ENCODE data around the gene JMJD6.

Gene JMJD6

GRCh38 chr17:76720941-76721340 lies 5.5 kb downstream of the JMJD6 start:
- no peak for TF ChIP-seq FOXM1 (IDR thresholded peaks at IDR 0.05; ENCODE audit: borderline replicate concordance, low read depth)
- no peak for TF ChIP-seq RAD21 (IDR thresholded peaks at IDR 0.05; ENCODE audit: low read depth)
- no peak for TF ChIP-seq NFIC (IDR thresholded peaks at IDR 0.05)
- TF ChIP-seq CEBPB (IDR thresholded peaks at IDR 0.05) = no peak
- no peak for TF ChIP-seq MAX (IDR thresholded peaks at IDR 0.05)
- TF ChIP-seq YY1 (IDR thresholded peaks at IDR 0.05; ENCODE audit: low read depth) = no peak
- TF ChIP-seq EP300 (IDR thresholded peaks at IDR 0.05; ENCODE audit: borderline replicate concordance) = no peak
- TF ChIP-seq, protein P1, sequence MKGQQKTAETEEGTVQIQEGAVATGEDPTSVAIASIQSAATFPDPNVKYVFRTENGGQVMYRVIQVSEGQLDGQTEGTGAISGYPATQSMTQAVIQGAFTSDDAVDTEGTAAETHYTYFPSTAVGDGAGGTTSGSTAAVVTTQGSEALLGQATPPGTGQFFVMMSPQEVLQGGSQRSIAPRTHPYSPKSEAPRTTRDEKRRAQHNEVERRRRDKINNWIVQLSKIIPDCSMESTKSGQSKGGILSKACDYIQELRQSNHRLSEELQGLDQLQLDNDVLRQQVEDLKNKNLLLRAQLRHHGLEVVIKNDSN (IDR thresholded peaks at IDR 0.05) = no peak
- TF ChIP-seq REST (IDR thresholded peaks at IDR 0.05; ENCODE audit: low read depth) = no peak
- no peak for TF ChIP-seq EGR1 (IDR thresholded peaks at IDR 0.05)
- TF ChIP-seq TAF1 (IDR thresholded peaks at IDR 0.05; ENCODE audit: low read depth) = no peak
- TF ChIP-seq CREB1 (IDR thresholded peaks at IDR 0.05; ENCODE audit: low read depth) = no peak
- no peak for TF ChIP-seq TEAD4 (IDR thresholded peaks at IDR 0.05)
- no peak for TF ChIP-seq ZBTB7A (IDR thresholded peaks at IDR 0.05; ENCODE audit: low read depth)

- TF ChIP-seq, protein P1 (IDR thresholded peaks at IDR 0.05) = no peak
- TF ChIP-seq REST (IDR thresholded peaks at IDR 0.05; ENCODE audit: low read depth) = no peak
- no peak for TF ChIP-seq CEBPB (IDR thresholded peaks at IDR 0.05)
- TF ChIP-seq NFIC (IDR thresholded peaks at IDR 0.05) = no peak
- no peak for TF ChIP-seq EGR1 (IDR thresholded peaks at IDR 0.05)
- no peak for TF ChIP-seq MAX (IDR thresholded peaks at IDR 0.05)
- TF ChIP-seq RAD21 (IDR thresholded peaks at IDR 0.05; ENCODE audit: low read depth) = no peak
- TF ChIP-seq ZBTB7A (IDR thresholded peaks at IDR 0.05; ENCODE audit: low read depth) = no peak
- TF ChIP-seq FOXM1 (IDR thresholded peaks at IDR 0.05; ENCODE audit: borderline replicate concordance, low read depth) = no peak
- TF ChIP-seq TCF12 (IDR thresholded peaks at IDR 0.05; ENCODE audit: low read depth) = no peak
- no peak for TF ChIP-seq TEAD4 (IDR thresholded peaks at IDR 0.05)
- TF ChIP-seq EP300 (IDR thresholded peaks at IDR 0.05; ENCODE audit: borderline replicate concordance) = no peak
Observed at GRCh38 chr17:76720211-76720610, 6.2 kb downstream of the JMJD6 start.

- TF ChIP-seq YY1 (IDR thresholded peaks at IDR 0.05; ENCODE audit: low read depth) (no peak), EP300 (IDR thresholded peaks at IDR 0.05; ENCODE audit: borderline replicate concordance) (no peak), RAD21 (IDR thresholded peaks at IDR 0.05; ENCODE audit: low read depth) (no peak), CEBPB (IDR thresholded peaks at IDR 0.05) (no peak), ZBTB7A (IDR thresholded peaks at IDR 0.05; ENCODE audit: low read depth) (no peak), EGR1 (IDR thresholded peaks at IDR 0.05) (no peak), NFIC (IDR thresholded peaks at IDR 0.05) (no peak), TAF1 (IDR thresholded peaks at IDR 0.05; ENCODE audit: low read depth) (no peak), CREB1 (IDR thresholded peaks at IDR 0.05; ENCODE audit: low read depth) (no peak), REST (IDR thresholded peaks at IDR 0.05; ENCODE audit: low read depth) (no peak), MAX (IDR thresholded peaks at IDR 0.05) (no peak), TEAD4 (IDR thresholded peaks at IDR 0.05) (no peak), FOXM1 (IDR thresholded peaks at IDR 0.05; ENCODE audit: borderline replicate concordance, low read depth) (no peak), TCF12 (IDR thresholded peaks at IDR 0.05; ENCODE audit: low read depth) (no peak)
- TF ChIP-seq, protein P1 (IDR thresholded peaks at IDR 0.05) = no peak
Observed at GRCh38 chr17:76718516-76718915, 7.9 kb downstream of the JMJD6 start.

DNA sequence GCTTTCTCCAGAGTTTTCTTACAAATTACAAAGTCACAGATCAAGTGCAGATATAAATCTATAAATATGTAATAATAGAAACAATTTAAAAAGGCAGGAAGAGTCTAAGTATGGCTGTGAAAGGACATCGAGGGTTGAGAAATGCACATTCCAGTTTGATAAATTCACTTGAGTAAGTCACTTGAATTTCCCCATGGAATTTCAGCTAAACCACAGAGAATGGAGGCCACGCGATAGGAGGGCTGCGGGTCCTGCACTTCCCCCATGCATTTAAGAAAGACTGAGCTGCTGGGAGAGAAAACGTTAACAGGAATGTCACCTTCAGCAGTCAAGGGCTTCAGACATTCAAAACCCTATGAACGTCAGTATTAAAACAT lies 9.6 kb downstream of the JMJD6 start:
- no peak for TF ChIP-seq MAX (IDR thresholded peaks at IDR 0.05)

All from Ishikawa (cell line).